Right renal pelvis (tissue), 4 donors: ENCODE data around the gene TPO. TPM values are rescaled to one million over a fixed set of nuclear protein-coding genes. Genes with fewer than 3 reads are reported as not detected.
"Not testable (repeated sequence)": the region's sequence is repeated elsewhere in the genome, so short reads cannot be mapped to it uniquely, and the experiment has no call there.

Experiments used
- DNase-seq, 4 donors: peaks; one replicate each; pipeline ENCODE4 v3.0.0-alpha.2; 2013; ENCODE audit warnings: low read depth in 4 of 4, low spot score in 3 of 4, missing footprints in 1 of 4
- polyA plus RNA-seq, 4 donors: library from polyadenylated mRNA; unstranded; fragments of 120-200 nt; gene quantifications; one replicate each; pipeline ENCODE4 v1.2.1, GENCODE V29; 2013; ENCODE audit not compliant: insufficient read length in 4 of 4

The TPO gene
- polyA plus RNA-seq: under 1 TPM in 3 of 4 donors, not detected in 1; 0.10 to 0.21 (median 0.17) TPM

DNA sequence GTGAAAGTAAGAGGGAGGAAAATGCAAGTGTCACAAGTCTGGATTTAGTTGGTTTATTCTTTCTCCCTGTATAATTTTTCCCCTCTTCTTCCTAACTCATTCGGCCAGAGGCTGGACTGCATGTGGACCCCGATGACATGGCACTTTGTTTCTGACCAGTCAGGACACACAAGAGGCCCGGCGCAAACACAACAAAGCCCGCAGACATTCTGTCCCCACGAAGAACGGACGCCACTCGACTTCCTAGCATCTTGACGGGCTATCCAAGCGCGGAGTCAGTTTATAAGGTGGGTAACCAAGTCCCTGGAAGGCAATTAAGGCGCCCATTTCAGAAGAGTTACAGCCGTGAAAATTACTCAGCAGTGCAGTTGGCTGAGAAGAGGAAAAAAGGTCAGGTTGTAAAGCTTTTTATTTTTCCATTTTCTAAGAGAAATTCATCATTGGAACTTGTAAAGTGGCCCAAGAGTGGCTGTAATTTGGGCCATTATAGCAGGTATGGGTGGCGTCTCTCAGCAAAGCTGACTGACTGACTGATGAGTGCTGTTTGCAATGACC, at the start of gene TPO:
Gene TPO, plus strand, starts transcription at position 308 of the 555 bp plus-strand sequence. CDS start 946 bp downstream, outside the sequence.
- DNase-seq: no peak

DNA sequence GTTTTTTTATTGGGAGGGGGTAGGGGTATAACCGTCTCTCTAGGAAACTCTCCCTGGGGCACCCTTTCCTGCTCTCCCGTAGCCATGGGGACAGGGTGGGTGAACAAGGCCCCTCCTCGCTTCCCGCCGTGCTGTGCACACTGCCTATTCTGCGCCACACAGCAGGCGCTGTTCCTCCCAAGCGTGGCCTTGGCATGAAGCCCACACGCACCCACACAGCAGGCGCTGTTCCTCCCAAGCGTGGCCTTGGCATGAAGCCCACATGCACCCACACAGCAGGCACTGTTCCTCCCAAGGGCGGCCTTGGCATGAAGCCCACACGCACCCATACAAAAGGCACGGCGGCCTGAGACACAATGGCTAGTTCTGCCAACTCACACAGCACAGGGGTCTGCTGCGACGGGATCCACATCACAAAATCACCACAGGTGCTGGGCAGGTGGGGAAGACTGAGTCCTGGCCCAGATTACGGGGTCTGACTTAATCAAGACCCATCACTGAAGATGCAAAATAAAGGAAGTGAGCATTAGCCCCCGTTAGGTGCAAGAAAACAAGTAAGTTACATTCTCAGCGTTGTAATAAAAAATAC, 46.6 kb upstream of the TPO start:
- peak in 3 of 4 donors; percentile 3 to 6 (median 4) for DNase-seq

DNA sequence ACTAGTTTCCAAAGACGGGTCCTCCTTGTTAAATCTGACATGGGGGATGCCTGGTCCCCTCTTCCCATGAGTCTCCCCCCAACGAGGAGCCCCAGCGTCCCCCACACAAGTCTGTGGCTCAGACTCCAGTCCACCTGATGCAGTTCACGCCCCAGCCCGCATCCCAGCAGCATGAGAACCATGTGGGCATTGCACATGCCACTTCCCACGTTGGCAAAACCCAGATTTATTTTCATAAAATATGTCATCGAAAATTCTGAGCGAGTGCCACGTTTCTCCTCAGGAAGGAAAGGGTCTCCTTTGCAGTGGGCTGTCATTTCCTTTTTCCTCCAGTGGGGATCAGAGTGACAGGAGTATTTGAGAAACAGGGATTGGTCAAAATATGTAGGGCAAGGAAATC, 45.7 kb upstream of the TPO start:
- no peak for DNase-seq

DNA sequence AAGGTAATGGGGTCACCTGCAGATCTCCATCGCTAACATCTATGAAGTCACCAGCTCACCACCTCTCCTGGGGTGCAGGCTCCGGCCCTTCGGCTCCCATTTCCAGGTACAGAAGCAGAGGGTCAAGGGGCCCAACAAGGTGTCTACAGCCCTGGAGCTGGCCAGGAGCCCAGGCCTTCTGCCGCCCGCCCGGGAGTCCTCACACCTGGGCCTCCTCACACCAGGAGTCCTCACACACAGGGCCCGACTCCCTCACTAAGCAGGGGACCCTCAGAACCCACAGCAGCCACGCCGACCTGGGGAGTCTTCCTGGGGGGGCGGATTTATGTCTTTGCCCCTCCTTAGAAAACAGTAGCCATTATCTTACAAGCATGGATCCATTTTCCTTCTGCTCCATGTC, 43.4 kb upstream of the TPO start:
- DNase-seq: no peak

DNA sequence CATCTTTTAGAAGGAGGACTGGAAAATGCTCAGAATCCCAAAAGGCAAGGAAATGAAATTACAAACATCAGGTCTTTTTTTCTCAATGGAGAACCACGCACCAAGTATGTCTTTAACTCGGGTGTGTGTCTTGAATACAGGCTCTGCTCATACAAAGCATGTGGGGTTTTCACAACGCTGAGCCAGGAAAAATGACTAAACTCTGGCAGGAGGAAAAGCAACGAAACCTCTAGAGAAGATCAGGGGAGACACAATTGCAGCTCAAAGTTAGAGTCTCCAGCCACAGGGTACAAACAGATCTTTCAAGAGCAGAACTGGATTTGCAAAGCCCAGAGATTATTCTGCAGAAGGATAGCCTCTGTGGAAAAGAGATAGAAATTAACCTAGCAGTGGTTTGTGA, 42.8 kb upstream of the TPO start:
- no peak for DNase-seq

DNA sequence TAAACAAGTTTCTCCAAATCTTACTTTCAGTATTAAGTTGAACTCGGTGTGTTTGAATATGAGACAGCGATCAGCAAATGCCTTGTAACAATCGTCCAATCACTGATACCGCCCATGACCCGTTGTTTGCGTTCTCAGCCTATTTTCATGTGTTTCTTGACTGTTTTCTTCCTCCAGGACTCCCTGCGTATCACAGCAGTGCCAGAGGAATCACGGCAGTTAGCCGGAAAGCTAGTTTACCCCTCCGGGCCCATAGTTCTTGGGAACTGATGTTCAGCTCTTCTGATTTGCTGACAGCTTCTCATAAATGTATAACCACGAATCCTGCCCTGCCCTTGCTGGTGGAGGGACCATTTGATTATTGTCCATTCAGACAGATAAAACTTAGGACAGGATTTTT, 42.2 kb upstream of the TPO start:
- DNase-seq: no peak

DNA sequence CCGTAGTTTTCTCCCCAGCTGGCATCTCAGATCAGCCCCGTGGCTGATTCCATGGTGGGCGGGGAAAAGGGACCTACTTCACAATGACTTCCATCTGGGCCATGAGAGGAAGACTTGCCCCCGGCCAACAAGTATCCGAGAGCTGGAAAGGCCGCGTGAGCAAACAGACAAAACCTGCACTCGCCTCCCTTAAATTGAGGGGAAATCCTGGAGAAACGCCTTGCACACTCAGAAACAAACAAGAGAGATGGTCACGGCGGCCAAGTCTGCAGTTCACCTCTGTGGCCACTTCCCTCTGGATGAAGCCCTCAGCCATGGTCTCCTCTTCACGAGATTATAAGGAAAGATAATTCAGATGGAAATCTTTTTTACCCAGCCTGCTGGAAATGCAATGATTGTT, 39.4 kb upstream of the TPO start:
- DNase-seq: no peak

DNA sequence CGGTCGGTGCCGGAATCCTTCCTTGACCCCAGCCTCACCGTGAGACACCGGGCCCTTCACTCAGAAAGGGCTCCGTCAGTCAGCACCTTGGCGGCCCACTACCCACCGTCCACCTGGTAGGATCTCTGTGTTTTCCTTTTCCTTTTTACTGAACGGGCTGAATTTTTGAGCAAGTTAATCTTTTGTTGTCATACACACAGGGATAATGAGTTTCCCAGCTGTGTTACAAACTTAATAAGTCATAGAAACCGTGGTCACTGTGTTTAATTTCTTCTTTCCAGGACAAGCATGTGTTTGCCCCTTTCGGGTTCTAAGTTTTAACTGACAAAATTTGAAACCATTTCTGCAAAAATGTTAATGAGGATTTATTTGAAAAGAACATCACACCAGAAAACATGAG, 39.0 kb upstream of the TPO start:
- no peak for DNase-seq

DNA sequence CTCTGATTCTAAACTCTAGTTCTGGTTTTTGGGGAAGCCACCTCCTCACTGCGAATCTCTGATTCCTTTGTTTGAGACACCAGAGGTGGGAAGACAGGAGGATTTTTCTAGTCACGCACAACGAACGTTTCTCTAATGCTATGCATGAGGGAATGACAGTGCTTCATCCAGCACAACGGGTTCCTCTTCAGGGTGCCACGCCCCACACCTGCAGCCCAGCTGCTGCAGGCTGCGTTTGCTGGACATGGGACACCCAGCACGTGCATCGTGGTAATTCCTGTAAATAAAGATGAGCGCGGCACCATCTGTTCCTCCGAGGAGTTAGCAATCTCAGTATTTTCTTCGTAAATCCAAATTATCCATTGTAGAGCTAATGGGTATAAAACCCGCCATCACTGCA, 37.5 kb upstream of the TPO start:
- DNase-seq: no peak

DNA sequence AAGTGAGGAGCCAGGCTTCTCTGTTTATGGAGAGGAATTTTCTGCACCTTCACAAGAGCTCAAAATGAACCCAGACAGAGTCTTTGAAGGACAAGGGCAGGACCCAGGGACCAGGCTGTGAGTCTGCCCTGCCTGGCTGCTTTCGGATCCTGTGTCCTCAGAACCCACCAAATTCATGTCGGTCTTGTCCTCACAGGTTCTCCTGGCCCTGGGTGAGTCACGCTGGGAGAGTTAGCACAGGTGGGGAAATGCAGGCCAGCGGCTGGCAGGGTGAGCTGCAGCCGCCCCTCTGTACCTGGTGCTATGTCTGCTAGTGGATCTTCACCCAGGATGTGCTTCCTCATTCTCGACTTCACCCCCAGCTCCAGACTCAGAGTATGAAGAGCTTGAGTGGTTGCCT, 35.8 kb upstream of the TPO start:
- no peak for DNase-seq

DNA sequence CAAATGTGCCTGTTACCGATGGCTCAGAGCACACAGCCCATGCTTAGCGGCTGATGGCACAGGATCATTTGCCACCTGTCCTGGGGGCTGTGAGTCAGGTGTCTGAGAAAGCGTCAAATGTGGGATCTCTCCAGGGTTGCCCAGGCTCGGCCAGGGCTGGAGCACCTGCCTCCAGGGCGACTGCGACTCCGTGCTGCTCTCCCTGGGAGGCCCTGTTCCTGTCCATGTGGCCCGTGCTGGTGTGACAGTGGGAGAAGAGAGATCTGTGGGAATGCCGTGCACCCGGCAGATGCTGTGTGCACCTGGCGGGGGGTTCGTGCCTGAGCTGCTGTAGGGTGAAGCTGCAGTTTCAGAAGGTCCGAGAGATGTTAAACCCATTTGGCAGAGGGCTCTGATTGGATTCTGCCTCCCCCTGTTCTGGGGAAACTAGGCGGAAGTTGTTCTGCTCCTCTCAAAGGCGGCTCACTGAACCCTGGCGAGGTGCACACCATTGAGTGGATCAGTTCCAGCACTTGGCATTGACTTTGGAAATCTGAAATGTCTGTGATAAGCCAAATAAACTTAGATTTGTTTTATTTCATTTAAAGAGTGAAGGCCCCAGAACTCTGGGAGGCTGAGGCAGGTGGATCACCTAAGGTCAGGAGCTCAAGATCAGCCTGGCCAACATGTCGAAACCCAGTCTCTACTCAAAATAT, 34.7 kb upstream of the TPO start:
- DNase-seq: no peak

DNA sequence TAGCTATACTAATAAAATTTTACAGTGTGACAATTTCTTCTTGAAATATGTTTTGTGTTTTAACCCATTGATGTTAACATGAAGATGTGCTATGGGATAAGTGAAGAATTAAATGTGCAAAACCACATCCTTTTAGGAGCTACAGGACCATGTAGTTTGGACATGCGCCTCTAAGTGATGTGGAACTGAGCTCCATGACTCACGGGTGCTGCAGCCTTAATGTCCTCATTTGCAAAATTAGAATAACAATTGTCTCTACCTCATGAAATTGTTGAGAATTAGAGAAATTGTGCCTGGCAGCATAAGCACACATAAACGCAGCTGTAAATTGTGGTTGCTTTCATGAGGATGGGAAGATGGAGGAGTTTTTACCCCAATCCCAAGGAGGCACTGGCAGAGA, 31.6 kb upstream of the TPO start:
- no peak for DNase-seq

DNA sequence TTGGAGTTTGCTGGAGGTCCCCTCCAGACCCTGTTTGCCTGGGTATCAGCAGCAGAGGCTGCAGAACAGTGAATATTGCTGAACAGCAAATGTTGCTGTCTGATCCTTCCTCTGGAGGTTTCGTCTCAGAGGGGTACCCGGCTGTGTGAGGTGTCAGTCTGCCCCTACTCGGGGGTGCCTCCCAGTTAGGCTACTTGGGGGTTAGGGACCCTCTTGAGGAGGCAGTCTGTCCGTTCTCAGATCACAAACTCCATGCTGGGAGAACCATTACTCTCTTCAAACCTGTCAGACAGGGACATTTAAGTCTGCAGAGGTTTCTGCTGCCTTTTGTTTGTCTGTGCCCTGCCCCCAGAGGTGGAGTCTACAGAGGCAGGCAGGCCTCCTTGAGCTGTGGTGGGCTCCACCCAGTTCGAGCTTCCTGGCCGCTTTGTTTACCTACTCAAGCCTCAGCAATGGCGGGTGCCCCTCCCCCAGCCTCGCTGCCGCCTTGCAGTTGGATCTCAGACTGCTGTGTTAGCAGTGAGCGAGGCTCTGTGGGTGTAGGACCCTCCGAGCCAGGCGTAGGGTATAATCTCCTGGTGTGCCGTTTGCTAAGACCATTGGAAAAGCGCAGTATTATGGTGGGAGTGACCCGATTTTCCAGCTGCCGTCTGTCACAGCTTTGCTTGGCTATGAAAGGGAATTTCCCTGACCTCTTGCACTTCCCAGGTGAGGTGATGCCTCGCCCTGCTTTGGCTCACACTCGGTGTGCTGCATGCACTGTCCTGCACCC, 25.1 kb upstream of the TPO start:
- DNase-seq: not testable (repeated sequence)

DNA sequence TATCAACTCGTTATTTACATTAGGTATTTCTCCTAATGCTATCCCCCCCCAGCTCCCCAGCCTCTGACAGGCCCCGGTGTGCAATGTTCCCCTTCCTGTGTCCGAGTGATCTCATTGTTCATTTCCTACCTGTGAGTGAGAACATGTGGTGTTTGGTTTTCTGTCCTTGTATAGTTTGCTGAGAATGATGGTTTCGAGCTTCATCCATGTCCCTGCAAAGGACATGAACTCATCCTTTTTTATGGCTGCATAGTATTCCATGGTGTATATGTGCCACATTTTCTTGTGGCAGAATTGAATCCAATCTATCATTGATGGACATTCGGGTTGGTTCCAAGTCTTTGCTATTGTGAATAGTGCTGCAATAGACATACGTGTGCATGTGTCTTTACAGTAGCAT, 23.1 kb upstream of the TPO start:
- DNase-seq: not testable (repeated sequence)

DNA sequence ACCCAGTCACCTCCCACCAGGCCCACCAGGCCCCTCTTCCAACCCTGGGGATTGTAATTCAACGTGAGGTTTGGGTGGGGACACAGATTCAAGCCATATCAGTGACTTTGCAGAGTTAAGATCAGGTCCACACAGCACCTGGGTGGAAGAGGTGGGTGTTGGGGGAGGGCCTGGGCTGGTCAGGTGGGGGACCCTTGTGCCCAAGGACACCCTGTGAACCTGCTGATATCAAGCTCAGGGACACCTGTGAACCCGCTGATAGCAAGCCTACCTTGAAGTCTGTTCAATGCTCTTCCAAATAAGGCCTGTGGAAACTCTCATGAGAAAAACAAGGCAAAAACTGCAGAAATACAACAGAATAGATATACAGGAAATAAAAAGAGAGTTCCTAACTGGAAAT, 19.9 kb upstream of the TPO start:
- DNase-seq: no peak

DNA sequence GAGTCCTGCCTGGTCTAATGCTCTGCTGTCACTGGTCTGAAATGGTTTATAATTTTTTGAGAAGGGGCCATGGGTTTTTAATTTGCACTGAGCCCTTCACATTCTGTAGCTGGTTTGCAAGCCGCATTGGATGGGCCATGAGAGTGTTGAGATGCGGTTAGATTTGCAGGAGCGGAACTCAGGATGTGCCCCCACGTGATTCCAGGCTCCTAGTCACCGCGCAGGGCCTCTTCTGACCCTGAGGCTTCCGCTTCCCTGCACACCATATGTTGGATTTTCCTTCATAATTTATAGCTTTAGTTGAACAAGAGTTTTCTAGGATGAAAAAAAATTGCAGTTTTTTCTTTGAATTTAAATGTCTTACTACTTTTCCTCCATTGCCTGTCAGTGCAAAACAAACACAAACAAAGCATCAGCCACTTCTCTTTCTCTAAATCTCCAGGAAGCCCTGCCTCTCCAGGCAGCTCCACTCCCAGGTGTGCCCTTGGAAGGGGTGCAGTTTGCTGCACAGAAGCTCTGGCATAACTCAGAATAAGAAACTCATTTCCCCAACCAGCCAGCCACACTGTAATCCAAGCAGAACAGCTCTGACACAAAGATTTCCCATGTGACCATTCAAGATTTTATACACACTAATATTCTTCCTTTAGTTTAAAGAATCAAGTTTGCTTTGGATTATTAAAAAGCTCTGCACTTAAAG, 18.4 kb upstream of the TPO start:
- no peak for DNase-seq

DNA sequence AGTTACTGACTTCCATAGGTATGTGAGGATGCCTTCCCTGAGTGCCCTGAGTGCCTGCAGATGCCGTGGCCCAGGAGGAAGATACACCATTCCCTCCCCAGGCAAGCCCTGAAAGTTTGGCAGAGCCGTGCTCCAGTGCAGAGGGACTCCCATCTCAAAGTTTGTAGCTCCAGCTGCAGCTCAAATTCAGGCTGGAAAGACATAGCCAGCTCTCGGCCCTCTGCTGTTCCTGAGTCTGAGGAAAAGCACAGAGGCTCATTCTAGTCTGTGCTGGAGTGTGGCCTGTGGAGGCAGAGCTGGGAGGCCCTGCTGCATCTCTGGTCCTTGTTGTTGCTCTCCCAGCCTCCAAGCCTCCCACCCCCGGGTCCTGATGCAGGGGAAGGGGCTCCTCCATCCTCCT, 15.9 kb upstream of the TPO start:
- no peak for DNase-seq

DNA sequence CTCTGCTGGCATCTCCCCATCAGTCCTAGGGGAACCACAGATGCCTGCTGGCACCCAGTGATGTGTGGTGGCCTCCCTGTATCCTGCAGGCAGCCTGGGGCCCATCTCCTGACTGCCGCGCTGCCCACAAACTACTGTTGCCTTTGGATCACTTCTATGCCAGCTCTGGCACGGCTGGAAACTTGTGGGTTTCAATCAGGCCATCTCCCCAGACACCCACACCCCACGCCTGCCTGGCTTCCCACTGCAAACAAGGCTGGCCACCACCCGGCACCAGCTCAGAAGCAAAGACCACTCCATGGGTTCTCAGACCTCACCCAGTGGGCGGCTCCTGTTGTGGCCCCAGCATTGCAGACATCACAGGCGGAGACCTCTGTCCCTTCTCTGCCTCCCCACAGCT, 15.1 kb upstream of the TPO start:
- DNase-seq: no peak

DNA sequence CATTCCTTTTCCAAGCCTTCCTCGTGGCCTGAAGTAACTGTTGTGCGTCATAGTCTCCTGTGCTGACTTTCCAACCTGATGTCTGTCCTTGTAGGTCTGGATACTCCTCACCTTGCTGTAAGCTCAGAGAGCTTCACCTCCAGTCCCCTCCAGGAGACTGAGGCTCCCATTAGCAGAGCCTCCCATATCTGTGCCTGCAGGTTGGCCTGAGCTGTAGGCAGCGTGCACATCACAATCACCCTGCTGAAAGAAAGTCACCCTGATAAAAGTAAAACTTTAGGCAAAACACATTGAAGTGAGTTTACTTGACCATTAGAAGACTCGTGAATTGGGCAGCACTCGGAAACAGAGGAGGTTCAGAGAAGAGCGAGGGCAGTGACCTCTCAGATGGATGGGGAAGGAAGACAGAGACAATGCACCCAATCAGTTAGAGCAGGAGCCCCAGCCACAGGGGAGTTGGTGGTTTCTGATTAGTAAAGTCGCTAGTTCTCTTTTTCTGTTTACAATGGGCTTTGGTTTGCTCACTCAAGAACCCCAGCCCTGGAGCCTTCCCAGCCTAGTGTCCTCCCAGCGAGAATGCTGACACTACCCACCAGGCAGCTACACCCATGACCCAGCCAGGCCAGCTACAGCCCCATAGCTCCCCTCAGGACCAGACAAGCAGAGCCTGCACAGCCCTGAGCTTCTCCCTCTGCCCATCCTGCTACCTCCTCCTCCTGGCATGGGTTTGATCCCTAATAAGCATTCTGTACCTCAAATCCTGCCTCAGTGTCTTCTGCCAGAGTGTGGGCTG, 12.1 kb upstream of the TPO start:
- no peak for DNase-seq

DNA sequence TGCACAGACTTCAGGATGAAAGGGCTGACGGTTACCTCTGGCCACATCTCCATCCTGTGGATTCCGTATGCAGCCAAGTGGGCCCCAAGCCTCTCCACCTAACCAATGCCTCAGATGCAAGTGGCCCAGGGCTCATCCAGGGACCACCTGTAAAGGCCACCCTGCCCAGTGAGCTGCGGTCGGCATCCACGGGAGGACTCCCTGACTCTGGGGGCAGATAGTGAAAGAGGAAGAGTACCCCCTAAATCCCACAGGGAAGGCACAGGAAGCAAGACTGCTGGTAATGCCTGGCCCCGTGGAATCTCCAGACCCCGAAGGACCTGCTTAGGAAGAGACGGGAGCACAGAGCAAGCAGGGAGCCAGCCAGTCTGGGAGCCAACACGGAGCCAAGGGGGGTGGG, 11.2 kb upstream of the TPO start:
- DNase-seq: no peak
